Panc1 (cell line): ENCODE measurements around the gene DTNB. TPM values are rescaled to one million over a fixed set of nuclear protein-coding genes. Genes with fewer than 3 reads are reported as not detected.

Source experiments
- ATAC-seq: fragments of 200-7000 bp; cut with Tn5 transposase; 2 replicates; pipeline ENCODE4 v1.9.1; 2020; ENCODE audit warnings: mild to moderate bottlenecking, moderate library complexity
- BruUV-seq: library from RNA; stranded (reverse); fragments of 400-500 nt; replicated peaks from 2 replicates; lab custom pipeline; 2021; lab: Mats Ljungman, UMichigan
- CTCF ChIA-PET: fragments of 300-600 bp; sonication (Branson Sonifier 250); formaldehyde crosslinking; loops from one replicate; lab custom pipeline; 2022; ENCODE audit warnings: antibody characterized with exemption; lab: Charles Lee
- POLR2A ChIA-PET: fragments of 300-600 bp; sonication (Branson Sonifier 250); formaldehyde crosslinking; loops from one replicate; lab custom pipeline; 2022; ENCODE audit warnings: antibody characterized with exemption; lab: Charles Lee
- DNase-seq: peaks from one replicate; pipeline ENCODE4 v3.0.0-alpha.2; 2010; ENCODE audit warnings: low read depth, low spot score
- H3K27ac ChIP-seq: 2 replicates; pipeline ENCODE4 v1.5.1; 2011; ENCODE audit warnings: mild to moderate bottlenecking, low read length, inconsistent platforms
- H3K27me3 ChIP-seq: fragments of 200-500 bp; sonication (Bioruptor generic); 2 replicates; pipeline ENCODE4 v1.6.0; 2014; ENCODE audit warnings: low read length, inconsistent platforms; ENCODE audit not compliant: control insufficient read depth, insufficient read depth
- H3K36me3 ChIP-seq: fragments of 200-500 bp; sonication (Bioruptor generic); 2 replicates; pipeline ENCODE4 v1.5.1; 2014; ENCODE audit warnings: inconsistent platforms, mild to moderate bottlenecking, low read length, moderate library complexity; ENCODE audit not compliant: control insufficient read depth, insufficient read depth
- H3K4me1 ChIP-seq: 2 replicates; pipeline ENCODE4 v1.5.1; 2011; ENCODE audit warnings: inconsistent platforms, mild to moderate bottlenecking, low read length, moderate library complexity; ENCODE audit not compliant: control insufficient read depth, insufficient read depth
- H3K4me3 ChIP-seq, 2 experiments: 2 replicates each; pipeline ENCODE4 v1.5.1; 2011 to 2012; ENCODE audit warnings: low read depth in 2 of 2, low read length in 2 of 2, mild to moderate bottlenecking in 2 of 2, inconsistent platforms in 1 of 2, moderate library complexity in 1 of 2
- H3K9me3 ChIP-seq: fragments of 200-500 bp; sonication (Bioruptor generic); 2 replicates; pipeline ENCODE4 v1.5.1; 2014; ENCODE audit warnings: low read depth, mild to moderate bottlenecking, inconsistent platforms, low read length, moderate library complexity; ENCODE audit not compliant: control insufficient read depth, insufficient read depth
- CTCF ChIP-seq: fragments of 450-650 bp; IDR thresholded peaks from 2 replicates; pipeline ENCODE4 v1.5.1; 2017; ENCODE audit warnings: mild to moderate bottlenecking
- POLR2AphosphoS5 ChIP-seq: IDR thresholded peaks from 2 replicates; pipeline ENCODE4 v1.6.1; 2012; ENCODE audit warnings: mild to moderate bottlenecking, low read depth, low read length, moderate library complexity
- REST ChIP-seq, 2 experiments: IDR thresholded peaks; 2 replicates each; pipeline ENCODE4 v1.6.1; 2011 to 2012; ENCODE audit warnings: low read depth in 2 of 2, control low read depth in 1 of 2, low read length in 1 of 2, mild to moderate bottlenecking in 1 of 2, moderate library complexity in 1 of 2; ENCODE audit not compliant: insufficient read depth in 1 of 2
- SIN3A ChIP-seq: IDR thresholded peaks from 2 replicates; pipeline ENCODE4 v1.6.1; 2012; ENCODE audit warnings: low read depth, mild to moderate bottlenecking, low read length, moderate library complexity, borderline replicate concordance; ENCODE audit not compliant: insufficient read depth
- TCF7L2 ChIP-seq: IDR thresholded peaks from 2 replicates; pipeline ENCODE4 v1.6.1; 2011; ENCODE audit warnings: mild to moderate bottlenecking, low read depth, low read length, inconsistent platforms
- in situ Hi-C: cut with HindIII; loops from 2 replicates; pipeline ENCODE4 v1.10.0; 2016; ENCODE audit warnings: low sequenced_read_pairs, low pct_unique_long_range_greater_than_20kb
- intact Hi-C: fragments of 100-400 bp; cut with micrococcal nuclease; formaldehyde crosslinking; loops from one replicate; pipeline ENCODE4 v1.10.0; 2022; ENCODE audit not compliant: unreplicated experiment
- total RNA-seq: library from RNA; stranded (reverse); gene quantifications from one replicate; pipeline ENCODE4 v1.2.1, GENCODE V29; 2021; ENCODE audit not compliant: unreplicated experiment

The DTNB gene
- total RNA-seq, 1 experiment from 2014 or later: 37.8 TPM

GRCh38 chr2:25380586-25381375, 292.6 kb downstream of the DTNB start:
- no peak overlapping the region for H3K27ac ChIP-seq
- DNase-seq (no peak), ATAC-seq (no peak)
- POLR2A ChIA-PET: interaction anchor here (0.6 kb wide), 1 partner anchor 143 kb away, joined by 8 read pairs; no protein-coding TSS in a partner anchor
- H3K9me3 ChIP-seq: no peaks in the 10 kb centered on the region
- H3K4me3 ChIP-seq: no peak overlapping the region
- BruUV-seq: no TSS peak
- in situ Hi-C loops (no loop called here), intact Hi-C loops (no loop called here)
- H3K27me3 ChIP-seq: no peaks in the 10 kb centered on the region
- TF ChIP-seq TCF7L2: no peak
- no peak for TF ChIP-seq REST (IDR thresholded peaks at IDR 0.05; ENCODE audit: insufficient read depth in 1 of 2, low read depth in 2 of 2, low read length in 1 of 2)
- no peak for TF ChIP-seq POLR2AphosphoS5
- no peak for TF ChIP-seq CTCF
- TF ChIP-seq SIN3A: no peak
- CTCF ChIA-PET: no interaction called here
- no peaks in the 10 kb centered on the region; the same call in 1 of the 2 replicates for H3K4me1 ChIP-seq
- no peaks in the 10 kb centered on the region for H3K36me3 ChIP-seq

- TF ChIP-seq TCF7L2: no peak
- TF ChIP-seq SIN3A: no peak
Measured at GRCh38 chr2:25380023-25380422, 293.4 kb downstream of the DTNB start.

GRCh38 chr2:25379535-25379934, 293.8 kb downstream of the DTNB start:
- H3K27ac ChIP-seq: no peak overlapping the region
- no peak overlapping the region for H3K4me3 ChIP-seq
- H3K9me3 ChIP-seq: no peaks in the 10 kb centered on the region
- in situ Hi-C loops (no loop called here), intact Hi-C loops (no loop called here)
- ChIA-PET POLR2A (no interaction called here), CTCF (no interaction called here)
- TF ChIP-seq POLR2AphosphoS5: no peak
- TF ChIP-seq TCF7L2: no peak
- TF ChIP-seq CTCF: no peak
- TF ChIP-seq REST (IDR thresholded peaks at IDR 0.05; ENCODE audit: insufficient read depth in 1 of 2, low read depth in 2 of 2, low read length in 1 of 2): no peak
- TF ChIP-seq SIN3A: no peak
- no peaks in the 10 kb centered on the region; the same call in 1 of the 2 replicates for H3K4me1 ChIP-seq
- DNase-seq (no peak), ATAC-seq (no peak)
- no TSS peak for BruUV-seq
- H3K27me3 ChIP-seq: no peaks in the 10 kb centered on the region
- no peaks in the 10 kb centered on the region for H3K36me3 ChIP-seq

More at GRCh38 chr2:25380023-25380422, 293.4 kb downstream of the DTNB start:
- Histone ChIP-seq H3K9me3 (no peaks in the 10 kb centered on the region), H3K27me3 (no peaks in the 10 kb centered on the region), H3K36me3 (no peaks in the 10 kb centered on the region), H3K4me3 (no peak overlapping the region), H3K27ac (no peak overlapping the region), H3K4me1 (no peaks in the 10 kb centered on the region; the same call in 1 of the 2 replicates)
- DNase-seq: no peak
- ChIA-PET POLR2A (no interaction called here), CTCF (no interaction called here)
- no peak for ATAC-seq
- intact Hi-C loops: no loop called here
- BruUV-seq: no TSS peak
- in situ Hi-C loops: no loop called here
